GM21367 (cell line): ENCODE results near the gene DEDD2.

Source experiments
- ATAC-seq: cut with Tn5 transposase; IDR thresholded peaks from one replicate; pipeline ENCODE4 v1.9.1; 2021; ENCODE audit not compliant: unreplicated experiment

The DEDD2 gene

DNA sequence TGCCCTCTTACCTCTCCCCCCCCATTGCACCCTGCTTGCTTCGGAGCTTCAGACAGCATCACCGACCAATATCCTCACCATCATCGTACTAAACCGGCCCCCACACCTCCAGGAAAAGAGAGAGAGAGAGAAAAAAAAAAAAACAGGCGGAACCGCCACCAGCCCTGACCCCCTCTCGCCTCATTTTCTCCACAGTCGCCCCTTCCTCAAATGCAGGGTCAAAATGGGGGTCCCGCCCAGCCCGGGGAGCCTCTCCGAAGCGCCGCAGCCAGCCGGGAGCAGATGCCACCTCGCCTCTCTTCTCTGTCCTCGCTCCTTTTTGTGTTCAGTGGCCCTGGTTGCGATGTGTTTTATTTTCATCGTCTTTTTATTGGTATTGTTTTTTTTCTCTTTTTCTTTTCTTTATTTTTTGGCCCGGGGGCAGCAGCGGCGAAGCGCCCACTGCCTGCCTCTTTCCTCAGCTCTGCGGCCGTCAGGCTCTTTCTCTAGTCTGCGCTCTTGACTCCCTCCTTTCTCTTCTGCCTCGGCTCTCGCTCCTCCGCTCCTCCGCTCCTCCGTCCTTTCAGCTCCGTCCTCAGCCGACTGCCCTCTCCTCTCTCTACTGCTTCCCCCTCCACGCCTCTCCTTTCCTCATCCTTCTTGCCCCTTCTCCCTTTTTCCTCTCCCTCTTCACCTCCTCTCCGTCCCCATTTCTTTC is 41.4 kb downstream of the DEDD2 start:
- ATAC-seq, result no peak

GRCh38 chr19:42174958-42175734 is 42.3 kb downstream of the DEDD2 start:
- no peak for ATAC-seq

GRCh38 chr19:42174188-42174587 is 43.3 kb downstream of the DEDD2 start:
- ATAC-seq, result no peak

DNA sequence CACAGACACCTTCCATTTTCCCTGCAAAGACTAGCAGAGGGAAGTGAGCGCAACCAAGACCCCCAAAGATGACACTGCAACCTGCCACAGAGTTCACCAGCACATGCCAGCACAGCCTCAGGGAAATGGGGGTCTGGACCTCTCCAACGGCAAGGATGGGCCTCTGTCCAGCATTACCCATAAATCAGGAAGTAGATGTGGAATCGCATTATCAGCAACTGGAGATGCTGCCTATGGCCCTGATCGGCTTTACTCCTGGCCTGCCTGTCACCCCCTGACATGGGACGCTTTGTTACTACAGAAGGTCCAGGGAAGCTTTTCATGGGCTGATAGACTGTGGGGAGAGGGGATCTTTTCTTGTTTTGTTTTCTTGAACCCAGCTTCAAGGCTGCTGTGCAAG is 43.8 kb downstream of the DEDD2 start:
- ATAC-seq, result no peak

DNA sequence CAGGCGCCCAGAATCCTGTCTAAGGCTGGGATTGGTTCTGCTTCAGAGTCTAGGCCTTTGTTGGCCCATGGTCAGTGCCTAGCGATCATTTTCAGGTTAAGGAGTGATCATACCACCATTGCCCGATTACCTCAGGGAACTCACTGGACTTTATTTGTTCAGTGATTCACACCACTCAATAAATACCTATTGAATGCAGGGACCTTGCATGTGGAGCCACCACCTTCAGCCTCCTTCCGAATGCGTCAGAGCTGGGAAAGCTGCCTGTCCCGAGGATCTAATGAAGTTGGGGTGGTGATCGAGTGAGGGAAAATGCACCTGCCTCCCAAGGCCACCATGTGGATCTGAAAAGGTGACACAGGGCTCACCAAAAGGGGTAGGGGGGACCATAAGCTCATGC is 45.2 kb downstream of the DEDD2 start:
- ATAC-seq, result no peak

DNA sequence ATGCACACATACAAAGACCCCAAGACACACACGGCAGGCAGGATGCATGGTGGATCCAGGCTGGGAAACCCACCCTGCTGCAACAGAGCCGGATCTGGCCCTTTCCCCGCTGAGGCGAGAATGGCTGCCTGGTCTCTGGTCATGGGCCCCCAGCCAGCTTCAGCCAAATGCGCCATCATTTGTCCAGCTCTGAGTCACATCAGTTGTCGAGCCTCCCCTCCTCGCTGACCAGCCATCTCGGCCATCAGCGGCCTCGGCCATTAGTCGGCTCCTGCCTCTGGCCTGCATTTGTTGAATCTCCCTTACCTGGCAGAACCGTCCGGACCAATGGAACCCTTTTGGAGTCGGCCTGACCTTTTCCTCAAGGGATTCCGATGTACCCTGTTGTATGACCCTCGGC is 46.8 kb downstream of the DEDD2 start:
- ATAC-seq, result no peak

DNA sequence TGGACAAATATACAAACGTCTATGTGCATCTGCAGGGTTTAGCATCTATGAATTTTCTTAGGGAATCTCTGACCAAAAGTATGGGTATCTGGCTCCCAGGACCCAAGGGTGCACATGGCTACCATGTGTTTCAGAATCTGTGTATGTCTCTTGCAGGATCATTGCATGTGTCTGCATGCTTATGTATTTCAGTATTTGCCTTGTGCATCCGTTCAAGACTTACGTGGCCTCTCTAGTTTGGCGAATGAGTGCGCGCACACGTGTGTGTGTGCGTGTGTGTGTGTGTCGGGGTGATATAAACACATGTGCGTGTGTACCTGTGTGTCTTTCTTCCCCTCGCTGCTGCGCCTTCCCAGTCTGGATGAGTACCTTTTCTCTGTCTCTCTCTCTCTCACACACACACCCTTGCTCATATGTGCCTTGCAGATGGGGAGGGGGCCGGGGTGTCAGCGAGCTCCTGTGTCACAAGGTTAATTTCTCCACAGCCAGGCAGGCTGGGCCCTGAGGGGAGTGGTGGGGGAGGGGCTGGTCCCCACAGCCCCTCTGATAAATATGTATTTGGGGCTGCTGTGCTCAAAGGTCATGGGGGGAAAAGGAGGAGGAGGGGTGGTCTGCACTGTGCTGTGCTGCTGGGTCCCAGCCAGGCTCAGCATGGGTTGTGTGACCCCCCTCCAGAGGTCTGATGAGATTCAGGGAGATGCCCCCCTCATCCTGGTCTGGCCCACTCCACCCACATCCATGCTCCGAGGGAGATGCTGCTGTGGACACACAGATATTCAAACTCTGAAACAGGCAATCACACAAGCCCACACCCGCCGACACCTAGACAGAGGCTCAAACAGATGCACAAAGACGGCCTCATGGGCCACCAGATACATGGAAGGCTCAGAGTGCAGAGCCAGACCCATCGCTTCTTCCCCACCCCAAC is 47.7 kb downstream of the DEDD2 start:
- ATAC-seq, result no peak

DNA sequence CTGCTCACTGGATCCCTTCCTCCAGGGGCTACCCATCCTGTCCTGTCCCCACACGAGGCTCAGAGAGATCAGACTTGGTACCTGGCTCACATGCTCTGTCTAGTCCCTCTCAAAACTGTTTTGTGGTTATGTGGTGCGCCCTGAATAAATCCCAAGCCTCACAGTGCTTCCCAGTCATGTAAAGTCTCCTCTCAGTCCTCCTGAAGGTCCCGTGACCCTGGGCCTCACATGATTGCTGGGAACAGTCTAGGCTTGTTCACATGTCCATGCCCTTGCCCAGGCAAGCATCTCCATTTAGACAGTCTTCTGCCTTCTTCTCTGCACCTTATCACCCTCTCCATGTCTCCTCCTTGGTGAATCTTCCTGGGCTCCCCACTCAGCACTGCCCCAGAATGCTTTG is 49.3 kb downstream of the DEDD2 start:
- ATAC-seq, result no peak

GRCh38 chr19:42166316-42166715 is 51.2 kb downstream of the DEDD2 start:
- ATAC-seq, result no peak

DNA sequence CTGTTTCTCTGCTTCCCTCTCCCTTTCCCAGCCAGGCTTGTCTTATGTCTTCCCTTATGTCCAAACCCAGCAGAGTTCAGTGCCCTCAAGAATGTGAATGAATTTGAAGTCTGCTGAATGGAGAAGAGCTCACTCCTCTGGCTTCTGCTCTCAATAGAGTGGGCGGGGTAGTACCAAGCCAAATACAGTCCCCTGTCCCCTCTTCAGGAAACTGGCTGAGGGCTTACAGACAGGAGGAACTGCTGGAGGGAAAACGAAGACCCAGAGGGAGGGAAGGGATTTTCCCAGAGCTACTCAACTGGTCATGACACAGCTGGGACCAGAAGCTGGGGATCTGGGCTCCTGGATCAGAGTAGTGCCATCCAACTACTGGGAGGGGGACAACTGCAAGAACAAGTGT is 52.3 kb downstream of the DEDD2 start:
- ATAC-seq, result no peak

DNA sequence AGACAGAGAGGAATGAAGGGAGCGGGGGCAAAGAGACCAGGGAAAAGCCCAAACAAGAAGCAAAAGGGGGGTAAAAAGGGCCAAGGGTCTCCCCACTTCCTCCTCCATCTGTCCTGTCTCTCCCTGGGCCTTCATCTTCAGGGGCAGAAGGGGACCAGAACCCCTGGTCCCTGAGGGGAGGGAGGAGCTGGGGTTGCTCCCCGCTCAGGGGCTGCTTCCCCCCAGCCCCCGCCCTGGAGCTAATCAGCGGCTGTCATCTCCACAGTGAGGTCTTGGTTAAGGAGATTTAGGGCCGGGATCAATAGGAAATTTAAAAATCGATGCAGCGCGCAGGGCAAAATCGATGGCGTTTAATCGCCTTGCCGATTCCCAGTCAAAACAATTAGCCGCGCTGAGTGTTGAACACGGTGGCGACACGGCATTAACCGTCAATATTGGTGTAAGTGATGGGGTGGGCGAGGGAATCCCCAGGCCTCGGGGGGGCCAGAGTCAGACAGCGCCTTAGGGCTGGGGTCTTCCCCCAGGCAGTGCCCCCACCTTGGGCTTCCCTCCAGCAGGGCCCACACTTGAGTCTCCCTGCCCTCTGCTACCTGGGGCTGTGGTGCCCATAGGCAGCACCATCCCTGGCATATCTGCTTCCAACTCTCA is 55.7 kb downstream of the DEDD2 start:
- no peak for ATAC-seq

- ATAC-seq, result no peak
Observed at GRCh38 chr19:42159942-42160341, 57.5 kb downstream of the DEDD2 start.

GRCh38 chr19:42158926-42159325 is 58.6 kb downstream of the DEDD2 start:
- ATAC-seq, result no peak

GRCh38 chr19:42156571-42156970 is 60.9 kb downstream of the DEDD2 start:
- no peak for ATAC-seq

DNA sequence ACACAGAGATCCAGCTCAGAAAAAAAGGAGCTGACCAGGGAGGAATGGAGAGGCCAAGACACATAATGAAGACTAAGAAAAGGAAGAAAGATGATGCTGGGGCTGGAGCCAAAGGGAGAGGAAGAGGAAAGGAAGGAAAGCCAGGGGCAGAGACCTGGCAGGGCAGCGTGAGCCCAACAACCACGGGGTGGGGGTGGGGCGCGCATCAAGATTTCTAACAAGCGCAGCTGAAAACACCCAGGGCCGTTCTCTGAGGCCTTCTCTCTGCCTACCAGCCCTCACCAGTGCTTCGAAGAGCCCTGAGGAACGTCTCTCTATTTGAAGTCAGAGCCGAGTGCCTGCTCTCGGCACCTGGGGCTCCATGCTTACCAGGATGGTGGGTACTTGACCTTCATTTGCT is 61.7 kb downstream of the DEDD2 start:
- no peak for ATAC-seq

DNA sequence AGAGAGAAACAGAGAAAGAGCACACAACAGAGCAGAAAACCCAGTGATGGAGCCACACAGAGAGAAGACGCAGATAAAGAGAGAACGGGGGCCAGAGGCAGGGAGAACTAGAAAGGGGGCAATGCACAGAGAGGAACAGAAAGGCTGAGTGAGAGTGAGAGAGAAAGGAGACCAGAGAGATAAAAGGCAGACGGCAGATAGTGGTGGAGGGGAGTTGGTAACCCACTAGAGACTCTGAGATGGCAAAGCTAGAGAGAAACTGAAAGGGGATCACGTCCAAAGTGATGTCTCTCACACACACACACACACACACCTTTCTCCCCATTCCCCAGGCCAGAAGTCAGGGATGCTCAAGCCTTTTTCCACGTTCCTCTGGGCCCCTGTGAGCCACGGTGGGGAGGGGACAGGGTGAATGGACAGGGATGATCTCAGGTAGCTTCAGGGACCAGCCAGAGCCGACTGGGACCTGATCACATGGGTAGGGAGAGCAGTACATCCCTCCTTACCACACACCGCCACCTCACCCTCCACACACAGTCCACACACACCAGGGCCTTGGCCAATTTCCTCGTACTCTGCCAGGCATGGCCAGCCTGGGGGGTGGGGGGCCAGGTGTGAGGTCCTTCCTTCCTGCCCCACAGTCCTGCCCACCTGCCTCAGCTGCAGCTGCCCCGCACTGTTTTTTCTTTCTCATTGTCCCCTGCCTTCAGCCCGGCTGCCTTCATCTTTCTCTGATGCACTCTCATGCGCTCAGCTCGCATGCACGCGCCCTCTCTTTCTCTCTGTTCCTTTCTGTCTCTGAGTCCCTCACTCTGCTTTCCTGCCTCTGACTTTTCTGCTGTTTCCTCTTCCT is 62.8 kb downstream of the DEDD2 start:
- no peak for ATAC-seq

GRCh38 chr19:42153672-42154433 is 63.6 kb downstream of the DEDD2 start:
- no peak for ATAC-seq

GRCh38 chr19:42152910-42153671 is 64.4 kb downstream of the DEDD2 start:
- ATAC-seq, result no peak
